UCSD-AML1 (cell line): Measurements from ENCODE around the gene PLCB1.

Source experiments
- DNase-seq: peaks from one replicate; lab custom pipeline; 2025; ENCODE audit not compliant: unreplicated experiment; lab: John Stamatoyannopoulos, UW

PLCB1 gene

DNA sequence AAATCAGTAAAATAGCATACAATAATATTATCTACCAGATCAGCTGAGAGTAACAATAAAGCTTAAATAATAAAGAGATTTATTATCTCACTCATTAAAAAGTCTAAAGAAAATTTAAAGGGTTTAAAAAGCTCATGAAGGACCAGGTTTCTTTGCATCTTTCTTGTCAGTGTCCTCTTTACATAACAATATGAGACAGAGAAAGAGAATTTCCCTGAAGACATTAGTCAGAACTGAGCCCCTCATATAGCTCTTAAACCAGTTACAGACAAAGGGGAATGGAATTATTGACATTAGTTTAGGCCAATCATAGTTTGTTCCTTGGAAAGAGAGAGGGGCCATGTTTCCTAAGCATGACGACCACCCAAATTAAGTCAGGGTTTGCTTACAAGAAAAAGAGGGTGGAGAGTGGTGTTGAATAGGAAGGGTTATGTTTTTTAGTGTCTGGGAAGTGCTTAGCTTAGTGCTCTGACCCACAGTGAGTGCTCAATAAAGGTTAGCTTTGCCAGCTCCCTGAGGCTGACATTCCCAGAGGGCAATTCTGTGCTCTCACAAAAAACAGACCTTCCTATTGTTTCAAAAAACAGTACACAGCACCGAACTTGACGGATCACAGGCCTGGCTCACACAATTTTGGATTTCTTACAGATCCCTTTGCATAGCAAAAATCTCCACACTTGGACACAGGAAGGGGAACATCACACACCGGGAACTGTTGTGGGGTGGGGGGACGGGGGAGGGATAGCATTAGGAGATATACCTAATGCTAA is 3.6 kb upstream of the PLCB1 start:
- DNase-seq = no peak

DNA sequence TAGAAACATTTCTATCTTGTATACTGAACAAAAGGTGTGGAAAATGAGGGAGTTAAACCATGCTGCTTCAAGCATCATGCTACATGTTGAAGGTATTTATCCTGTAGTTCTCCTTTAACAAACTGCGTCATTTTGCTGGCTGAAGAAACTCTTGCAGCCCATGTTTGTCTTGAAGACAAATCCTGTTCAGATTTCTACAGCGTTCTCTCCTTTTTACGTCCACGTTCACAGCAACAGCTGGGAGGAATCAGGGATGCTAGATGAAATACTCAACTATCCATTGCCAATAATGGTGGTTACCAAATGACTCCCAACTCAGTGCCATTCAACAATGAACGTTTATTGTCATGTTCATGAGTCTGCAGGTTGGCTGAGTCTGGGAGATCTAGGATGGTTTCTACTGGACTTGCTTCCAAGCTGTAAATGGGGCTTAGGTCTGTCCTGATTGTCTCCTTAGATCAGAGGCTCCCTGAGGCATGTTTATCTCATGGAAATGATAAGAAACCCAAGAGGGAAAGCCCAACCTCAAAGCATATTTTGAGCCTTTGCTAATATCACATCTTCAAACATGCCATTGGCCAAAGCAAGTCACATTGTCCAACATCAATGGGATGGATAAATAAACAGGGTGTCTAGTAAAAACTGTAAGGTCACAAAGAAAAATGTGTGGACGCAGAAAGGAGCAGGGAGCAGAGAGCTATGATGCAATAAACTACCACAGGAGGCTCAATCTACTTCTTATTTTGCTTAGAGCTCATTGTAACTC is 2.7 kb upstream of the PLCB1 start:
- no peak for DNase-seq

GRCh38 chr20:8130840-8131526 is 1.1 kb upstream of the PLCB1 start:
- DNase-seq = no peak

- DNase-seq = peak; percentile 66
Measured at GRCh38 chr20:8132484-8133309, 631 bp downstream of the PLCB1 start.

DNA sequence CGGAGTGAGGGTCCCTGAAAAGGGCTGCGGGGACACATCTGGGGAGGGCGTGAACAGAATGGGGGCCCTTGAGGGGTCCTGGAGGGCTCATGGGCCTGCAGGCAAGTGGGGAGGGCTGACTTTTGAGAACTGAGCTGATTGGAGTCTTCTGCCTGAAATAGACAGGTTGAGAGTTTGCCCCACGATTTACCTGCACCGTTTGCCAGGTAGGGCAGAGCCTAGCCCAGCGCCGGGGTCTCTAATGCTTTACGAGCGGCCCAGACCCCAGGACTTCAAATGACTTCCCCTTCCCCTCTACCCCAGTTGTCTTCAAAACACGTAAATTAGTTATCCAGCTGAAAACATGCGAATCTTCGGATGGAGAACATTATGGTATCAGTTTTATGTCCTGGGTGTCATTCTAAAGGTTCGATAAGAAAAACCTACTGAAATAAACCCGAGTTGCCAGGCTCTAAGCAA is 1.3 kb downstream of the PLCB1 start:
- peak; percentile 40 for DNase-seq

- no peak for DNase-seq
Measured at GRCh38 chr20:8133851-8134451, 1.9 kb downstream of the PLCB1 start.

DNA sequence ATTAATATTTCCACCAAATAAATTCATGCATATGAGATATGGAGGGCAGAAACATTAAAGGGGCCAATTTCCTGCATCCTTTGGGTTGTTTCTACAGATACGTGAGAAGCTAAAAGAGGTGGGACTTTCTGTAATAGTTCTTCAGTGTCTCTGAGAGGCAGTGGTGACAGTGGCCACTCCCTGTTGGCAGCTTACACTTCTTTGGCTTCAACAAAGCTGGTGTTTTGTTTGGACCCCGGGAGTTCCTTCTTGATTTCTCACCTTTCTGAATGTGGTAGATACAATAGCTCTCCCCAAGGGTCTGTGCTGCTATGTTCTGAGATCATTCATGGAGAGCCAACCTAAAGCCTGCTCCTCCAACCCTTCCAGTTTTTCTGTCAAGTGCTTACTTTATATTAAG is 7.8 kb downstream of the PLCB1 start:
- no peak for DNase-seq

GRCh38 chr20:8143474-8143873 is 11.4 kb downstream of the PLCB1 start:
- no peak for DNase-seq

DNA sequence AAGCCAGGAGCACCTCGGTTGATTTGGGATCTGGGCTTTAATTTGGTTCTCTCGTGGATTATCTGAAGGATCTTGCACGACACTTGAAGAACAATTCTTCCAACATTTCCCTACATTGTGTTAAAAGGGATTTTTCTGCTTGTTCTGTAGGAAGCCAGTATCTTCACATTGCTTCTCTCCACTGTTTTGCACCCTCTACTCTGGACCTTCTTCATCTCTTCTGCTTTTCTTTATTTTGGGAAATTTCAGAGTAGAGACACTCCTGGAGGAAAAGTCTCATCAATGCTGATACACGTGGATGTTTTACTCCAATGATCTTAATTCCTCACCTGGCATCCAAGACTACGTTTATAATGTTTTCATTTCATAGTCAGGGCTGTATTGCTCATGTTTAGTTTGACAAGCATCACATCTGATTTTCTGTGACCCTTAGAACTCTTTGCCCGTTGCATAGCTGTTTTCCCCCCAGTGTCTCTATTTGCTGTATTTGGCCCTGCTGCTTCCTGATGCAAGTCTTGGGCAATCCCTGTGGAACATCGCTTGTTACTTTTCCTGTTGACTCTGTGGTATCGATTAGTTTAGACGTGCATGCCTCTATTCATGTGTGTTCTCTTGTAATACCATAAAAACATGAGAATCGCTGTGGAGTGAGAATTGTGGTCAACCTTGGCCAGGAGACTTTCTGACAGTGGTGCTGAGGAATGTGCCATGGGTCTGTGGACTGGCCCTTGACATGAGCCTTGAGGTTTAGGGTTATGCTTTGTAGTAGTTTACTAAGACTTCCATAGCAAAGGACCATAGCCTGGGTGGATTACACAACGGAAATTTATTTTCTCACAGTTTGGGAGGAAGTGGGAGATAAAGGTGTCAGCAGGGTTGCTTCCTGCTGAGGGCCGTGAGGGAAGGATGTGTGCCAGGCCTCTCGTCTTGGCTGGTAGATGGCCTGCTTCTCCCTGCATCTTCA is 12.5 kb downstream of the PLCB1 start:
- peak; percentile 50 for DNase-seq

- no peak for DNase-seq
Measured at GRCh38 chr20:8145246-8146168, 13.4 kb downstream of the PLCB1 start.

GRCh38 chr20:8147476-8147875 is 15.4 kb downstream of the PLCB1 start:
- no peak for DNase-seq

DNA sequence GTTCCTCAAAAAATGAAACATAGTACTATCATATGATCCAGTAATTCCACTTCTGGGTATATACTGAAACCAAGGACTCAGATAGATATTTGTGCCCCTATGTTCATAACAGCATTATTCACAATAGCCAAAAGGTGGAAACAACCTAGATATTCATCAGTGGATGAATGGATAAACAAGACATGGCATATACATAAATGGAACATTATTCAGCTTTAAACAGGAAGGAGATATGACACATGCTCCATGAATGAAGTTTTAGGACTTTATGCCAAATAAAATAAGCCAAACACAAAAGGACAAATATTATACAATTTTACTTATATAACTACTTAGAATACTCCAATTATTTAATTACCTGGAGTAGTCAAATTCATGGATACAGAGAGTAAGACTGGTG is 16.4 kb downstream of the PLCB1 start:
- no peak for DNase-seq

GRCh38 chr20:8150591-8150990 is 18.5 kb downstream of the PLCB1 start:
- no peak for DNase-seq

- DNase-seq = no peak
Measured at GRCh38 chr20:8151372-8151771, 19.3 kb downstream of the PLCB1 start.

GRCh38 chr20:8152183-8152582 is 20.1 kb downstream of the PLCB1 start:
- no peak for DNase-seq

- DNase-seq = no peak
Measured at GRCh38 chr20:8152847-8153246, 20.8 kb downstream of the PLCB1 start.

GRCh38 chr20:8153281-8153908 is 21.3 kb downstream of the PLCB1 start:
- no peak for DNase-seq

GRCh38 chr20:8154638-8155037 is 22.6 kb downstream of the PLCB1 start:
- DNase-seq = no peak
